ENCODE data around the gene AIMP1.

AIMP1 gene

GRCh38 chr4:106315968-106316772, at the start of gene AIMP1, which contains the start of gene TBCK:
Gene AIMP1 (plus strand): TSS chr4:106316550. CDS start chr4:106325010, 8,460 bp downstream.
Gene TBCK (minus strand): TSS chr4:106316209. CDS start chr4:106308960, 7,249 bp downstream.
- DNase-seq (ENCODE audit: low spot score), result peak; percentile 85

DNA sequence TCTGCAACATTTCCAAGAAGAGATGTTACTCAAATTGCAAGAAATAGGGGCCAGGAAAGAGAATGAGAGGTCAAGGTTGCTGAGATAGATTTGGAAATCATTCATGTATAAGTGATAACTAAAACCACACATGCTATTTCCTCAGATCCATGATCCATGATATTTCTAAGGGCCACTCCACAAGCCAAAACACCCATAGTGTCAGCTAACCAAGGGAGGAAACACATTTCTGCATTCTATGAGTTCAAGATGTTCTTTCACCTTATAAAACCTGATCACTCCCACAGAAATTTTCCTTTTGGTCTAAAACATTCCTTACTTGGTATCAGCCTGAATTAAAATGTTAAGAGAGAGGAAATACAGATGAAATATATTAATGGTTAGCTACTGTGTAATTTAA, 47.6 kb upstream of the AIMP1 start:
- no peak for DNase-seq (ENCODE audit: low spot score)

- no peak for DNase-seq (ENCODE audit: low spot score)
Measured at GRCh38 chr4:106269711-106270110, 46.6 kb upstream of the AIMP1 start.

GRCh38 chr4:106270736-106271135, 45.6 kb upstream of the AIMP1 start:
- no peak for DNase-seq (ENCODE audit: low spot score)

- no peak for DNase-seq (ENCODE audit: low spot score)
Measured at GRCh38 chr4:106273831-106274230, 42.5 kb upstream of the AIMP1 start.

DNA sequence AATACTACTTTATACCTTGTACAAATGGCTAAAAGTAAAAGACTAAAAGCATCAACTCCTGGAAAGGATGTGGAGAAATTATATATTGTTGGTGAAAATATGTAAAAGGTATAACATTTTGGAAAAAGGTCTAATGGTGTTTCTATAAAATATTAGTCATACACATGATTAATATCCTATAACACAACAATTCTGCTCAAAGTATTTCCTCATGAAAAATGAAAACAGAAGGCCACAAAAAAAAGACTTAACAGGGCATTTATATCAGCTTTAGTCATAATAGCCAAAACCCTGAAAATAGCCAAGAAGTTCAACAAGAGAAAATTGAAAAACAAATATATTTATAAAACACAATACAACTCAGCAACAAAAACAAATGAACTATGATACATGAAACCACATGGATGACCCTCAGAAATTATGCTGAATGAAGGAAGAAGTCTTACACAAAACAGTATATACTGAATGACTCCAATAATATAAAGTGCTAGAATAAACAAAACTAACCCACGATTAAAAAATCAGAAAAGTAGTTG, 39.1 kb upstream of the AIMP1 start:
- no peak for DNase-seq (ENCODE audit: low spot score)

GRCh38 chr4:106284227-106284626, 32.1 kb upstream of the AIMP1 start:
- DNase-seq (ENCODE audit: low spot score), result no peak

DNA sequence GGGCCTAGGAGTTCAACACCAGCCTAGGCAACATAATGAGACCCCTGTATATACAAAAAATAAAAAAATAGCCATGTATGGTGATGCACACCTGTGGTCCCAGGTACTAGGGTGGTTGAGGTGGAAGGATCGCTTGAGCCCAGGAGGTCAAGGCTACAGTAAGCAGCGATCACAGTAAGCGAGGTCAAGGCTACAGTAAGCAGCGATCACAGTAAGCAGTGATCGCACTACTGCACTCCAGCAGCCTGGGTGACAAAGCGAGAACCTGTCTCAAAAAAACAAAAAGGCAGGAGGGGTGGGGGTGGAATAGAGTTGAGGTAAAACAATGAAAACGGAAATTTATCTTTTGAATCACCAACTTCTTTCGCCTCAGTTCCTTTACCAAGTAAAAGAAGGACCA, 29.7 kb upstream of the AIMP1 start:
- no peak for DNase-seq (ENCODE audit: low spot score)

DNA sequence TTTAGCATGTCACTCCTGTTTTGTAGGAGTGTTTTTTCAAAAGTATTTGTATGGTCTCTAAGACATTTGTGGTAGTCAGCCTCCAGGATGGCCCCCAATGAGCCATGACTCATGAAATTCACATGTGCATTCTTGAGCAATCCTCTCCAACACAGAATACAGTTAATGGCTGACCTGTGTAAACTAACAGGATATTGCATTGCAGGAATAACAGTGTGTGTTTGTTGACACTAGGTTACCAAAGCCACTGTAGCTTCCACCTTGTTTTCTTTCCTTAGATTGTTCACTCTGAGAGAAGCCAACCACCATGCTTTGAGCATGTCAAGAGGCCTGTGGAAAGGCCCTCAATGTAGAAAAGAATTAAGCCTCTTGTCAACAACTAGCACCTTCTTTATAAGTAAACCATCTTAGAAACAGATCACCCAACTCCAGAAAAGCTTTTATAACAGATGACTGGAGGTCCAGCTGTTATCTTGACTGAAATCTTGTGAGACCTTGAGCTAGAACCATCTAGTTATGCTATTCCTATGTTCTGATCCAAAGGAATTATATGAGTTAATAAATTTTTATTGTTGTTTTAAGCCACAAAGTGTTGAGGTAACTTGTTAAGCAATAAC, 28.9 kb upstream of the AIMP1 start:
- DNase-seq (ENCODE audit: low spot score), result peak; percentile 52

GRCh38 chr4:106289737-106290136, 26.6 kb upstream of the AIMP1 start:
- DNase-seq (ENCODE audit: low spot score), result no peak

DNA sequence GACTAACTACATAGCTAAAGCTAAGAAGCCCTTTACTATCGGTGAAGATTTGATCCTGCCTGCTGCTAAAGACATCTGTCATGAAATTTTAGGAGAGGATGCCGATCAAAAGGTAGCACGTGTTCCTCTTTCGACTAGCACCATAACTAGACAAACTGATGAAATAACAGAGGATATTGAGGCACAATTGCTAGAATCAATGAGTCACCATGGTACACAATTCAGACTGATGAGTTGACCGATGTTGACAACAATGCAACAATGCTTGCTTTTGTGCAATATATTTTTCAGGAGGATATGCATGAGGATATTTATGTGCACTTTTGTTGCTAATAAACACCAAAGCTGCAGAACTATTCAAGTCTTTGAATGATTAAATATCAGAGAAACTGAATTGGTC, 24.7 kb upstream of the AIMP1 start:
- DNase-seq (ENCODE audit: low spot score), result no peak

DNA sequence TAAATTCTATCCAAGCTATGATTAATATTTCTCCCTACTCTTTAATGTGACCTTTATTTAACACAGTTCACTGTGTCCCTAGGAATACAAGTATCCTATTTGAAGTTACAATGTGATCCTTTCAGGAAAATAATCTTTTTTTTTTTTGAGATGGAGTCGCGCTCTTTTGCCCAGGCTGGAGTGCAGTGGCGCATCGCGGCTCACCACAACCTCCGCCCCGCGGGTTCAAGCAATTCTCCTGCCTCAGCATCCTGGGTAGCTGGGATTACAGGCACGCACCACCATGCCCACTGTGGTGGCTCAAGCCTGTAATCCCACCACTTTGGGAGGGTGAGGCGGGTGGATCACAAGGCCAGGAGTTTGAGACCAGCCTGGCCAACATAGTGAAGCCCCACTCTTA, 22.3 kb upstream of the AIMP1 start:
- no peak for DNase-seq (ENCODE audit: low spot score)

- no peak for DNase-seq (ENCODE audit: low spot score)
Measured at GRCh38 chr4:106297245-106298035, 18.9 kb upstream of the AIMP1 start.

GRCh38 chr4:106299977-106300376, 16.4 kb upstream of the AIMP1 start:
- DNase-seq (ENCODE audit: low spot score), result no peak

DNA sequence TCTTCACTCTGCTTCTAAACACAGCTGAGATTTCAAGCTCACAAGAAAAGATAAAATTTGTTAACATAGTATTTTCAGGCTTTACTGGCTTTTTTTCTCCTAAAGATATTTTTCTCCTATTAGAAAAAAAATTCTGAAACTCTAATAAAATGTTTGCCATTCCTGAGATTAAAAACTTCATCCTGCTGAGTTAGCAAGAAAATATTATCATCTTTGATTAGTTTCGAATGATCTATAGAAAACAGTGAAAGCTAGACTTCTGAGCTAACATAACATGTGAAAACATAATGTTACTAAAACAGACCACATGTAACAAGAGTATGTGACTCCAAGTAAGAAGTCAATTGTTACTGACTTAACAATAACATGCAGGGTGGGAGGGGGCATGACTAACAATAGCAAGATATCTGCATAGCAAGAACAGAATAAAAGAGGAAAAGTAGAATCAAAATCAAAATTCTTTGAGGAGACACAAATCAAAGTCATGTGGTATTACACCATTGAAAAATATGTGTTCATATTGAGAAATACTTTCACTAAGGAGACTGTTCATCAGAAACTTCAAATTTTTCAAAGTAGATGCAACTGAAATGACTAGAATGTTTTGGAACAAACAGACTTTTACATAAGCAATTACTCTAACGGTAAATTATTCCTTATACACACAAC, 14.8 kb upstream of the AIMP1 start:
- DNase-seq (ENCODE audit: low spot score), result peak; percentile 8

DNA sequence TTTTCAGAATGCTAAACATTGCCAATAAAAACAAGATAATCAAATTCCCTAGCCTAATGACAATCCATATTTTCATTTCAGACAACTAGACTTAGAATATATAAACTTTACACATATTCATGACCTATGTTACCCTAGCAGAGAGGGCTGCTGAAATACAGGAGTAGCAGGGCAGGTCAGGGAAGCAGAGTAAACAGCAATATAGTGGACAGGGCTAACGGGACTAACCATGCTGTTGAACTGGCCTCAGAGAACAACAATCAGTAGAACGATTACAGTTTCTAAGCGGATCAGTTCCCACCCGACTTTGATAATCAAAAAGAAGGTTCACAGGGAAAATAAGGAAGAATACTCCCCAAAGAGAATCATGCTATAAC, 14.3 kb upstream of the AIMP1 start:
- DNase-seq (ENCODE audit: low spot score), result no peak

DNA sequence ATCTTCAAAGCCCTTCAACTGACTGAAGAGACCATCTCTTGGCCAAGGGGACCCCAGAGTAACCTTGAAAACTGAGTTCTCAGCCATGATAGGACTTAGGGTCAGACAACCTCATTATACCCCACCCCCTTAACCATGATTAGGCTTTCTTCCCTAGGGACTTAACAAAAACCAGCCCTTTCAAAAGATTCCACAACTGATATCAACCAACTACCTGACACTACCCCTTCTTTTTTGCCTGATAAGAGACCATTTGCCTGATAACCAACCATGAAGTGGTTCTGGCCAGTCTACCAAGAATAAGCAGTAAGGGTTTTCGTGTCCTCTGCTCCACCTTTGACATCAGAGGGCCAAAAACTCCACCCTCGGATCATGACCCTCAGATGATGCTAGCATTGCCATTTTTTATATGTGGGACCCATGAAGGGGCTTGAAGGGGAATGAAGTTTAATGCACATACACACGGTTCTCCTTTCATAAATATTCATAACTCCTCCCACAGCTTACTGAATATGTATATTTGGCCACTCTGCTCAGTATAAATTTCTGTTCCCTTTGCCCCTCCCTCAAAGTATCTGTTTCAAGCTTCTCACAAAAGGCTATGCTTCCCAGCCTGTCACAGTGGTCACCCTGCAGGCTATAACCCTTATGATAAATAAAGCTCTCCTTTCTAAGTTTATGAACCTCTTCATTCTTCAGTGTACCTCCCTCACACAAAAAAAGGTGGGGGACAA, 12.6 kb upstream of the AIMP1 start:
- no peak for DNase-seq (ENCODE audit: low spot score)

DNA sequence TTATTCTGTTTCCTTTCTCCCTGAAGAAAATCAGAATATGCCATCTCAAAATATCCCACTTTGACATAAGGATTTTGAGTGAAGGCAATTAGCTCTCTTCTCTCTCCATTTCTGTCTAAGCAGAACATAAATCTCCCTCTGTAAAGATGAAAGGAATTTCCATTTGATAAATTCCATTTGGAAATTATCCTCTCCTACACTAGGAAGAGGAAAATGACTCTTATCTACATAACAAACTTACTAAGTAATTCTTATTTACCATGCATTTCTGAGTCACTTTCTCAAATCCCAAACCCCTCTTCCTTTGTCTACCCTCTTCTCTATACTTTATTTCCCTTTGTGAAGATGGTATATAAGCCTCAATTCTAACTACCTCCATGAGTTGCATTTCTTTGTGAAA, 11.7 kb upstream of the AIMP1 start:
- no peak for DNase-seq (ENCODE audit: low spot score)

DNA sequence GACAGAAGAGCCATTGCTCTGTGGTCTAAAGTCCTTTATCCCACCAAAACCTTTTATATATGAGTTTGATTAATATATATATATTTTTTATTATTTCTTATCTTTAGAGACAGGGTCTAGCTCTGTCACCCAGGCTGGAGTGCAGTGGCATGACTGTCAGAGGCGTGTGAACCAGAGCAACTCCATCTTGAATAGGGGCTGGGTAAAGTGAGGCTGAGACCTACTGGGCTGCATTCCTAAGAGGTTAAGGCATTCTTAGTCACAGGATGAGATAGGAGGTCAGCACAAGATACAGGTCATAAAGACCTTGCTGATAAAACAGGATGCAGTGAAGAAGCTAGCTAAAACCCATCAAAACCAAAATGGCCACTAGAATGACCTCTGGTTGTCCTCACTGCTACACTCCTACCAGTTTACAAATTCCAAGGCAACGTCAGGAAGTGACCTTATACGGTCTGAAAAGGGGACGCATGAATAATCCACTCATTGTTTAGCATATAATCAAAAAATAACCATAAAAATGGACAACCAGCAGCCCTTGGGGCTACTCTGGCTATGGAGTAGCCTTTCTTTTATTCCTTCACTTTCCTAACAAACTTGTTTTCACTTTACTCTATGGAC, 10.8 kb upstream of the AIMP1 start:
- DNase-seq (ENCODE audit: low spot score), result no peak

DNA sequence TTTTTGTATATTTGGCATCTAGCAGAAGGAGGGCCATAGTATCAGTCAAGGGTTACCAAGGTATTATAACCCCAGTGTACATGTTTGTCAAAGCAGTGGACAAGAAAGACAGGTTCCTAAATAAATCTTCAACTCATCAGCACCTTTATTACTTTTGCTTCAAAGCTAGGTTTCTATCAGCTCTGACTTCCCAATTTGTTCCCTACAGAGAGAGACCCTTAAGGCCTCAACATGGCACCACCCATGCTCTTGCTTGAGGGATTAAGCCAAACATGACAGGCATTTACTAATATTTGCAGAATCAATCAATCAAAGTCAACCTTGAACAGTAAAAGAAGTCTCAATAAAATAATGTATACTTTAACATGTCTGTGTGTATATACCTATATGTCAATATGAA, 9.8 kb upstream of the AIMP1 start:
- no peak for DNase-seq (ENCODE audit: low spot score)

DNA sequence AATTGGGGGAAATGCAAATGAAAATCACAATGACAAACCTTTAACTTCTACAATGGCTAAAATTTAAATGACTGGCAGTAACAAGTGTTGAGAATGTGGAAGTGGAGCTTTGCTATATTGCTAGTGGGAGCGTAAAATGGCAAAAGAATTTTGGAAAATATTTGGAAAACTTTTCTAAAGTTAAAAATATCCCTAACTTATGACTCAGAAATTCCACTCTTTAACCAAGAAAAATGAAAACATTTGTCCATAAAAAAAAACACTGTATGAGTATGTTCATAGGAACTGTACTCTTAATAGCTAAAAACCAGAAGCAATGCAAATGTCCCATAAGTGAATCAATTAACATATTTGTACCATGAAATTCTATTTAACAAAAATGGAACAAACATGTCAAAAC, 4.0 kb upstream of the AIMP1 start:
- peak; percentile 12 for DNase-seq (ENCODE audit: low spot score)
